ENCODE results near the gene APOL5. TPM values are rescaled to one million over a fixed set of nuclear protein-coding genes. Genes with fewer than 3 reads are reported as not detected.

The APOL5 gene
- total RNA-seq, 1 experiment from 2014 or later = not detected

GRCh38 chr22:35777335-35777975 lies 59.8 kb downstream of the APOL5 start:
- no peak for DNase-seq
- Histone ChIP-seq H3K27ac (no peak overlapping the region), H3K4me1 (no peaks in the 10 kb centered on the region), H3K27me3 (no peaks in the 10 kb centered on the region), H3K36me3 (peaks cover 21% of the 10 kb centered on the region), H3K4me3 (no peak overlapping the region), H3K9me3 (replicated peaks) (no peaks in the 10 kb centered on the region)

Other genes with a start within 250 kb of the APOL5 start
- gene RASD2, start 177.0 kb upstream of the APOL5 start, total RNA-seq (2014; rRNA removed; shearing (Covaris generic)) = not detected in 2 replicates
- 4.4 and 6.3 TPM in 2 replicates for gene MB, start 100.5 kb upstream of the APOL5 start, total RNA-seq (2014; rRNA removed; shearing (Covaris generic))
- gene APOL6, start 69.4 kb upstream of the APOL5 start, total RNA-seq (2014; rRNA removed; shearing (Covaris generic)) = 5.0 and 5.6 TPM in 2 replicates